HCT116 (cell line): ENCODE results near the gene NECAB2. TPM values are rescaled to one million over a fixed set of nuclear protein-coding genes. Genes with fewer than 3 reads are reported as not detected.

Experiments used
- ATAC-seq: fragments of 200-7000 bp; cut with Tn5 transposase; 2 replicates; pipeline ENCODE4 v1.9.1; 2020; ENCODE audit warnings: mild to moderate bottlenecking, moderate library complexity
- BruUV-seq: library from RNA; stranded (reverse); fragments of 400-500 nt; replicated peaks from 2 replicates; lab custom pipeline; 2021; lab: Mats Ljungman, UMichigan
- CTCF ChIA-PET: fragments of 300-600 bp; sonication (Branson Sonifier 250); formaldehyde crosslinking; loops from one replicate; lab custom pipeline; 2021; ENCODE audit warnings: antibody characterized with exemption; lab: Charles Lee
- POLR2A ChIA-PET: fragments of 300-600, 350-600 bp; sonication (Branson Sonifier 250); formaldehyde crosslinking; loops from one replicate; lab custom pipeline; 2021; ENCODE audit warnings: antibody characterized with exemption; lab: Charles Lee
- RAD21 ChIA-PET, 2 experiments: fragments of 300-600 bp; sonication (Branson Sonifier 250); formaldehyde crosslinking; loops; one replicate each; lab custom pipeline; 2023; ENCODE audit warnings: low total read pairs in 2 of 2; ENCODE audit not compliant: uncharacterized antibody in 2 of 2, unreplicated experiment in 2 of 2, low non-redundant PET in 1 of 2; lab: Charles Lee
- DNase-seq: peaks from one replicate; pipeline ENCODE4 v3.0.0-alpha.2; 2010; ENCODE audit warnings: low read depth, low spot score
- H2AFZ ChIP-seq: fragments of 200-600 bp; shearing (Covaris generic), sonication (generic); 2 replicates; pipeline ENCODE4 v1.6.1; 2017; ENCODE audit warnings: low read depth, mixed run types, mixed read lengths, antibody characterized with exemption, low read length; ENCODE audit not compliant: poor library complexity, severe bottlenecking
- H3K27ac ChIP-seq: 2 replicates; pipeline ENCODE4 v1.5.1; 2012; ENCODE audit warnings: low read depth, low read length
- H3K27me3 ChIP-seq: fragments of 200-600 bp; sonication (generic); 2 replicates; pipeline ENCODE4 v1.6.1; 2016; ENCODE audit warnings: mixed run types, low read length, mixed read lengths; ENCODE audit not compliant: insufficient read depth
- H3K36me3 ChIP-seq, 2 experiments: fragments of 200-500 bp in 1 of 2; fragments of 200-600 bp in 1 of 2; sonication (Bioruptor generic) in 1 of 2; sonication (generic) in 1 of 2; 2 replicates each; pipeline versions ENCODE4 v1.5.1 to v1.6.1; 2014 to 2016; ENCODE audit warnings: low read length in 2 of 2, inconsistent platforms in 1 of 2, mixed read lengths in 1 of 2, mixed run types in 1 of 2; ENCODE audit not compliant: insufficient read depth in 2 of 2, control insufficient read depth in 1 of 2
- H3K4me1 ChIP-seq, 2 experiments: fragments of 200-600 bp in 1 of 2; sonication (generic) in 1 of 2; 2 replicates each; pipeline versions ENCODE4 v1.5.1 to v1.6.1; 2012 to 2017; ENCODE audit warnings: low read length in 2 of 2, inconsistent platforms in 1 of 2, mild to moderate bottlenecking in 1 of 2, mixed read lengths in 1 of 2, mixed run types in 1 of 2, moderate library complexity in 1 of 2; ENCODE audit not compliant: insufficient read depth in 2 of 2, control insufficient read depth in 1 of 2
- H3K4me2 ChIP-seq: fragments of 200-600 bp; sonication (generic); 2 replicates; pipeline ENCODE4 v1.6.1; 2017; ENCODE audit warnings: mixed run types, low read length, mixed read lengths
- H3K4me3 ChIP-seq, 2 experiments: fragments of 200-600 bp in 1 of 2; sonication (generic) in 1 of 2; replicated peaks in 1 of 2; 2 replicates each; pipeline ENCODE4 v1.5.1; 2011 to 2016; ENCODE audit warnings: low read length in 2 of 2, control low read depth in 1 of 2, low read depth in 1 of 2, mild to moderate bottlenecking in 1 of 2, mixed read lengths in 1 of 2, mixed run types in 1 of 2
- H3K79me2 ChIP-seq: fragments of 200-600 bp; sonication (generic); 2 replicates; pipeline ENCODE4 v1.6.1; 2017; ENCODE audit warnings: mild to moderate bottlenecking, mixed run types, low read length, moderate library complexity, mixed read lengths; ENCODE audit not compliant: insufficient read depth
- H3K9ac ChIP-seq: fragments of 200-600 bp; sonication (generic); 2 replicates; pipeline ENCODE4 v1.6.1; 2016; ENCODE audit warnings: low read length, mixed read lengths
- H3K9me2 ChIP-seq: fragments of 200-600 bp; sonication (generic), shearing (Covaris generic); 2 replicates; pipeline ENCODE4 v1.6.1; 2017; ENCODE audit warnings: mixed run types, mild to moderate bottlenecking, moderate library complexity; ENCODE audit not compliant: insufficient read depth
- H3K9me3 ChIP-seq, 2 experiments: fragments of 200-500 bp in 1 of 2; fragments of 200-600 bp in 1 of 2; sonication (Bioruptor generic) in 1 of 2; sonication (generic) in 1 of 2; 2 replicates each; pipeline ENCODE4 v1.6.1; 2014 to 2017; ENCODE audit warnings: low read length in 2 of 2, mixed read lengths in 2 of 2, inconsistent platforms in 1 of 2, low read depth in 1 of 2, mild to moderate bottlenecking in 1 of 2, mixed run types in 1 of 2, moderate library complexity in 1 of 2; ENCODE audit not compliant: control insufficient read depth in 1 of 2, insufficient read depth in 1 of 2
- H4K20me1 ChIP-seq: fragments of 200-600 bp; sonication (generic), shearing (Covaris generic); 2 replicates; pipeline ENCODE4 v1.6.1; 2017; ENCODE audit warnings: mixed run types, mild to moderate bottlenecking, moderate library complexity; ENCODE audit not compliant: insufficient read depth
- ATF3 ChIP-seq: IDR thresholded peaks from 2 replicates; pipeline ENCODE4 v1.6.1; 2012
- CBX3 ChIP-seq: IDR thresholded peaks from 2 replicates; pipeline ENCODE4 v1.6.1; 2012; ENCODE audit warnings: low read depth
- CEBPB ChIP-seq: IDR thresholded peaks from 2 replicates; pipeline ENCODE4 v1.6.1; 2012; ENCODE audit warnings: low read depth
- CTCF ChIP-seq, 3 experiments: fragments of 200-600 bp in 1 of 3; sonication (generic) in 1 of 3; IDR thresholded peaks in 2 of 3; conservative IDR thresholded peaks in 1 of 3; 2 replicates each; pipeline ENCODE4 v1.5.1; 2012 to 2017; ENCODE audit warnings: low read depth in 2 of 3, low read length in 2 of 3, antibody characterized with exemption in 1 of 3, borderline replicate concordance in 1 of 3, control low read depth in 1 of 3, mild to moderate bottlenecking in 1 of 3, mixed read lengths in 1 of 3, mixed run types in 1 of 3, moderate library complexity in 1 of 3; ENCODE audit not compliant: insufficient read depth in 1 of 3
- ELF1 ChIP-seq: IDR thresholded peaks from 2 replicates; pipeline ENCODE4 v1.6.1; 2012; ENCODE audit warnings: low read depth, borderline replicate concordance
- EZH2 ChIP-seq: fragments of 200-600 bp; sonication (generic); IDR thresholded peaks from 2 replicates; pipeline ENCODE4 v1.6.1; 2017; ENCODE audit warnings: antibody characterized with exemption, mixed run types
- EZH2phosphoT487 ChIP-seq: fragments of 200-600 bp; IDR thresholded peaks from 2 replicates; pipeline ENCODE4 v1.6.1; 2018; ENCODE audit warnings: antibody characterized with exemption, borderline replicate concordance
- JUND ChIP-seq: IDR thresholded peaks from 2 replicates; pipeline ENCODE4 v1.6.1; 2012
- MAX ChIP-seq: IDR thresholded peaks from 2 replicates; pipeline ENCODE4 v1.6.1; 2012
- POLR2A ChIP-seq: IDR thresholded peaks from 2 replicates; pipeline ENCODE4 v1.7.0; 2011; ENCODE audit warnings: borderline replicate concordance; ENCODE audit not compliant: insufficient read depth, insufficient read length; ENCODE audit errors: extremely low read depth
- POLR2AphosphoS5 ChIP-seq: IDR thresholded peaks from 2 replicates; pipeline ENCODE4 v1.6.1; 2011; ENCODE audit warnings: mild to moderate bottlenecking, low read depth, low read length, moderate library complexity
- RAD21 ChIP-seq: IDR thresholded peaks from 2 replicates; pipeline ENCODE4 v1.6.1; 2012; ENCODE audit warnings: low read depth, mild to moderate bottlenecking
- SIN3A ChIP-seq: IDR thresholded peaks from 2 replicates; pipeline ENCODE4 v1.6.1; 2012; ENCODE audit warnings: low read depth
- SRF ChIP-seq: IDR thresholded peaks from 2 replicates; pipeline ENCODE4 v1.6.1; 2012; ENCODE audit warnings: low read depth
- TCF7L2 ChIP-seq: IDR thresholded peaks from 2 replicates; pipeline ENCODE4 v1.7.0; 2011; ENCODE audit warnings: borderline replicate concordance, inconsistent platforms; ENCODE audit not compliant: insufficient read depth, insufficient read length; ENCODE audit errors: extremely low read depth
- YY1 ChIP-seq: IDR thresholded peaks from 2 replicates; pipeline ENCODE4 v1.6.1; 2011; ENCODE audit warnings: low read length, low read depth, moderate library complexity, mild to moderate bottlenecking; ENCODE audit not compliant: insufficient replicate concordance; ENCODE audit errors: extremely low read depth
- ZBTB33 ChIP-seq: IDR thresholded peaks from 2 replicates; pipeline ENCODE4 v1.6.1; 2011; ENCODE audit warnings: mild to moderate bottlenecking, low read length, moderate library complexity; ENCODE audit not compliant: insufficient replicate concordance; ENCODE audit errors: extremely low read depth
- ZFX ChIP-seq: fragments of 450-650 bp; IDR thresholded peaks from 2 replicates; pipeline ENCODE4 v1.6.1; 2017
- ZNF274 ChIP-seq: fragments of 200-500 bp; sonication (Bioruptor generic); IDR thresholded peaks from 2 replicates; pipeline ENCODE4 v1.6.1; 2014; ENCODE audit warnings: mild to moderate bottlenecking, low read depth, low read length, inconsistent platforms
- intact Hi-C: fragments of 100-400 bp; cut with micrococcal nuclease; formaldehyde crosslinking; loops from 2 replicates; pipeline ENCODE4 v1.10.0; 2022
- total RNA-seq: library from RNA; stranded (reverse); gene quantifications from one replicate; pipeline ENCODE4 v1.2.1, GENCODE V29; 2021; ENCODE audit not compliant: unreplicated experiment

Gene NECAB2
- total RNA-seq, 1 experiment from 2014 or later, result 0.61 TPM

GRCh38 chr16:83926726-83927397 lies 41.2 kb upstream of the NECAB2 start:
- RAD21 ChIA-PET, result interaction anchor here in 1 of 2 experiments (1.0 kb wide), 1 partner anchor 27 kb away, joined by 4 read pairs; the partner anchor contains the start of gene OSGIN1
- TSS peak; percentile 80 for BruUV-seq
- intact Hi-C loops, result loop anchor here (1.0 kb wide), 3 partner anchors 26 to 138 kb away; partner anchors contain the start of gene OSGIN1
- no peak for TF ChIP-seq JUND
- no peak for TF ChIP-seq SIN3A
- no peak for TF ChIP-seq ZFX
- peak; percentile 58 for TF ChIP-seq ZBTB33
- no peak for TF ChIP-seq ATF3
- TF ChIP-seq CEBPB, result no peak
- peak; percentile 85 for TF ChIP-seq YY1
- no peak for TF ChIP-seq TCF7L2
- no peak for TF ChIP-seq EZH2
- no peak for TF ChIP-seq ZNF274
- no peak for TF ChIP-seq ELF1
- TF ChIP-seq EZH2phosphoT487, result no peak
- peak; percentile 97 for TF ChIP-seq RAD21
- TF ChIP-seq MAX, result no peak
- peak; percentile 30 for TF ChIP-seq POLR2A
- peak; percentile 95 to 100 (median 99) for TF ChIP-seq CTCF (IDR thresholded peaks at IDR 0.05 in 2 of 3, conservative IDR thresholded peaks at IDR 0.05 in 1 of 3; ENCODE audit: borderline replicate concordance in 1 of 3, insufficient read depth in 1 of 3, low read depth in 2 of 3, low read length in 2 of 3)
- no peak for TF ChIP-seq SRF
- TF ChIP-seq POLR2AphosphoS5, result peak; percentile 91
- no peak for TF ChIP-seq CBX3

More at GRCh38 chr16:83926726-83927397, 41.2 kb upstream of the NECAB2 start:
- POLR2A ChIA-PET, result interaction anchor here (0.7 to 2.0 kb wide), 4 partner anchors 10 to 87 kb away, joined by 3 to 8 read pairs (median 4); partner anchors contain the start of gene OSGIN1
- Histone ChIP-seq H3K9me3 (no peaks in the 10 kb centered on the region), H4K20me1 (no peaks in the 10 kb centered on the region), H3K27ac (peak overlapping the region; percentile 63), H3K36me3 (no peaks in the 10 kb centered on the region), H3K4me1 (peaks cover 7 to 26% of the 10 kb centered on the region in 2 experiments), H3K27me3 (no peaks in the 10 kb centered on the region), H3K9ac (peak overlapping the region; percentile 71), H3K79me2 (no peaks in the 10 kb centered on the region), H2AFZ (peak overlapping the region; percentile 79), H3K4me3 (peak overlapping the region; percentile 52 to 58), H3K4me2 (peak overlapping the region; percentile 86), H3K9me2 (no peaks in the 10 kb centered on the region)
- CTCF ChIA-PET, result interaction anchor here (0.8 to 2.5 kb wide), 14 partner anchors 9 to 1046 kb away, joined by 3 to 13 read pairs (median 4); partner anchors contain the start of gene OSGIN1
- DNase-seq (peak; percentile 86), ATAC-seq (peak; percentile 95)
